ENCODE data around the gene AMPD2.

The AMPD2 gene

DNA sequence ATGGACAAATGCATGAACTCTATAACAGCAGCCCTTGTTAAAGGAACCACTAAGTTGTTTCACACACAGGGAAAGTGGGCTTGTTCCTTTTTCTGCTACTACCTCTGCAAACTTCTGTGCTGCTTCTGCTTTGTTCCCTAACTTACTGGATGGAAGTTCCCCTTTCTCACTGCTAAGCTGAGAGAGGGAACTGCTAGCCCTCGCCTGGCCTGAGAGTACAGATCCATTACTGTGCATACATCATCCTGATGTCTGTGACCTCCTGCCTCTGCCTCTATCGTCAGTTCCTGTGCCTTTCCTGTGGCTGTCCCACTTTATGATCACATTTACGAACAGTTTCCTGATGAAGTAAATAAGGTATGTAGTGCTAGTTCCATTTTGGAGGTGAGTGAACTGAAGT, 3.8 kb upstream of the AMPD2 start:
- intact Hi-C loops (cut with DNase I), result no loop called here
- peak in 1 of 10 donors; percentile 71 for DNase-seq

DNA sequence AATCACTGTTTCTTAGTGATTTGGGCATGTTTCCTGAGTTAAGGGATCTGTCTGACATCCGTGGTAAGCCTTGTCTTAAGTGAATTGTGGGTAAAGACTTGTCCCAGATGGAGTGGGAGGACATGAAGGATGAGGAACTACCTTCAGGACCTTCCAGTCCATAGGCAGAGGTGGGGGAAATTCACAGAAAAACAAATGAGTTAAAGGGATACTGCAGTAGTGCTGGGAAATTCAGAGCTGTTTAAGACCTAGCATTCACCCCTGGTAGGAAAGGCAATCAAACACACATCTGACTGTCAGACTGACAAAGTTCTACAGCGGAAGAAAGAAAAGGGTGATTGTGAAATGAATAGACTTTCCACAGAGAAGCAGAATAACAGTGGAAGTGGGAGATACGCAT, 3.2 kb upstream of the AMPD2 start:
- DNase-seq, result no peak
- intact Hi-C loops (cut with DNase I), result no loop called here

DNA sequence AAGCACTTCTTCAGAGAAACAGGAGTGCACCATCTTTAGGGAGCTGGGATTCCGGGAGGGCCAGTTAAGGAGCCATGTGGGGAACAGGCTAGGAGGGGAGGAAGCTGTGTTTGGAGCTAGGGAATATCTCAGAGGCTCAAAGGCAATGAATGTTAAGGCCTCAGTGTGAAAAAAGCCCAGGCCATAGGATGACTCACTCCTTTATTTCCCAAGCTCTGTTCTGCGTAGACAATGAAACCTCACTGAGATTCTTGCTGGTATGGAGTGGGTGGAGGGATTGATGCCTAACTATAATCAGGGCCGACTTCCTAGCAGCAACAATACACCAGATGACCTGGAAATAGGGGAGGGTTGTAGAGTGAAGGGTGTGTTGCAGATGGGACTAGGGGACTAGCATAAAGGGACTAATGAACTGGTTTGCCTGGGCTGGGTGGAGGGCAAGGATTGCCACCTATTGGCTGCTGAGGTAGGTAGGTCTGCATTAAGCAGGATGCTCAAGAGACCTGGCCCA, 2.3 kb upstream of the AMPD2 start:
- DNase-seq, result no peak
- intact Hi-C loops (cut with DNase I), result no loop called here

DNA sequence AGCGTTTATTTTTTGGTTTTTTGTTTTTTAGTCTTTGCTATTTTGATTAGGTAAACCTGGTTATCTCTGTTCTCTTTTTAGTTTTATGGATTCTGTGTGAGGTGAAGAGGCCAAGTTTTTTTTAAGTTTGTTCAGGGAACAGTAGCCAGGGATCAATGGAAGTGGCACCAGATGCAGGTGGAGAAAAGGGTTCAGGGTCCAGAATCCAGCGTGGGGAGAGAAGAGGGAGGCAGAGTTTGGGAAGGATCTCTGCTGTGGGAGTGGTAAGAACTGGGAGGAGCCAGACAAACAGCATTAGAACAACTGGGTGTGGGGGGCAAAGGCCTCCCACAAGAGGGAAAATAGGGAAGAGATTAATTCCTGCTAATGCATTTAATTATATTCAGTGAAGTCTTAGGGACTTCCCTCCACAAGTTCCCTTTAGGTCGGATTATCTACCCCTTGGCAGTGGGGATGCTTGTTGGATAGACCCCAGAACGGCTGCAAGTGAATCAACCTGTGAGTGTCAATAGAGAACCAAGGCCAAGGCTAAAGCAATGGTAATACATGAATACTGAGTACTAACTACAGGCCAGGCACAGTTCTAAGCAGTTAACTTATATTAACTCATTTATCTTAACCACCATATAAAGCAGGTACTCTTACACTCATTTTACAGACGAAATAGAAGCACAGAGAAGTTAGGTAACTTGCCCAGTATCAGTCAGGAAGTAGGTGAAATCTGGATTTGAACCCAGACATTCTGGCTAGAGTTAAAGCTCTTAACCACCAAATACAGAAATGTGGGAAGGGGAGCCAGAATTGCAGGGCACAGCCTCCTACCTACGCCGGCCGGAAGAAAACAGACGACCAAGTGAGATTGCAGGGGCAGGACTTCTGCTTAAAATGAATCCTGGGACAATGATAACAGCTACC, 719 bp upstream of the AMPD2 start:
- no peak for DNase-seq
- intact Hi-C loops (cut with DNase I), result no loop called here

DNA sequence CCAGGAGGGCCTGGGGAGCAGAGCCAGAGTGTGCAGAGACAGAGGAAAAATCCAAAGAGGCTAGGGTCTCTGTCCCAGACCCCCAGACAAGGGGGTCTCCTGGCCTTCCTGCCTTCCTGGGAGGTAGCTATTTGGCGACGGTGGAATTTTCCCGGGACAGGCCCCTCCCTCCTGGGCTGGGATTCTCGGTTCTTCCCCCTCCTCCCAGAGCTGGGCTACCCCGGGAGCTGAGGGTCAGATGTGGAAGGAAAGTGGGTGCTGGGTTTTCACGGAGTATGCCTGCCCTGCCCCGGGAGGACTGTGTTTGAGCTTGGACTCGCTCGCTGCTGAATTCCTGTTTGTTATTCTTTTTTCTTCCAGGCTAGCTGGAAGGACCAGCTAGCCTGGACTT, 759 bp downstream of the AMPD2 start:
- DNase-seq, result peak in 3 of 10 donors; percentile 32 to 91 (median 55)

DNA sequence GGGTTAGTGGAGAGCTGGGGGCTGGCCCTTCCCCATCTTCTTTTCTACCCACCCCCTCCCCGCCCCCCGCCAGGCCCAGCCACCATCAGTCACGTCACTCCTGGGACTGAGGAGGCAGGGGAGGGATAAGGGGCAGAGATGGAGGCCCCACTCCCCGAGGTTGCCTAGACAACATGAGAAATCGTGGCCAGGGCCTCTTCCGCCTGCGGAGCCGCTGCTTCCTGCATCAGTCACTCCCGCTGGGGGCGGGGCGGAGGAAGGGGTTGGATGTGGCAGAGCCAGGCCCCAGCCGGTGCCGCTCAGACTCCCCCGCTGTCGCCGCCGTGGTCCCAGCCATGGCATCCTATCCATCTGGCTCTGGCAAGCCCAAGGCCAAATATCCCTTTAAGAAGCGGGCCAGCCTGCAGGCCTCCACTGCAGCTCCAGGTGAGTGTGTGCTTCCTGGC, 1.2 kb downstream of the AMPD2 start:
- peak; percentile 84 to 99 (median 95) for DNase-seq
- intact Hi-C loops (cut with DNase I), result no loop called here

More for the DNA sequence above, 759 bp downstream of the AMPD2 start:
- intact Hi-C loops (cut with DNase I), result no loop called here

DNA sequence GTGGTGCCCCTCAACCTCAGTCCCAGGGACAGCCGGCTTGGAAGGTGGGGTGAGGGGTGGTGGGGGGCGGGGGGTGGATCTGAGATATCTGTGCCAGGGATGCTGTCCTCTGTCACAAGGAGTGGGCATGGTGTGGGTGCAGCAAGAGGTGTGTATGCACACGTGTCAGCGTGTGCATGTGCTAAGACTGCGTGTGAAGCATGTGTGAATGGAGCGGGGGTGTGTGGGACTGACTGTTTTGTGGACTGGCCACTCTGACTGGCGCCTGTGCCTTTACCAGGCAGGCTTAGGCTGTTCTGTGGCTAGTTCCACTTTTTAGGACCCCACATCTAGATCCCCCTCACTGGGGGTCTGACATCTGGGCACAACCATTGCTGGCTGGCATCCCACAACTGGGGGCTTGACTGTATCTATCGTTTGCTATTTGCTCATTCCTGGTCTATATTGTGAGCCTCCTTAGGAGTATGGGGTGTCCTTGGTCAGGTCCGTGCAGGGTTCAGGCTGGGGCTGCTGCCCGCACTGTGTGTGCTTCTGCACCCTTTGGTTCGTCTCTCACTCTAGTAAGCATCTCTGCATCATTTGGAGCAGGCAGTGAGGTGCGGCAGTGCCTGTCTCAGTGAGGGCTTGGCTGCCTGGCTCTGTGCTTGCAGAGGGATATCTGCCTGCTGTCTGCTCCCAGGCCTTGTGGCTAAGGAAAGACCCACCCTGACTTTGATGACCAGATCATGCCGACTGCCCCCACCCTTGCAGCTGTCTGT, 1.9 kb downstream of the AMPD2 start:
- intact Hi-C loops (cut with DNase I), result no loop called here

DNA sequence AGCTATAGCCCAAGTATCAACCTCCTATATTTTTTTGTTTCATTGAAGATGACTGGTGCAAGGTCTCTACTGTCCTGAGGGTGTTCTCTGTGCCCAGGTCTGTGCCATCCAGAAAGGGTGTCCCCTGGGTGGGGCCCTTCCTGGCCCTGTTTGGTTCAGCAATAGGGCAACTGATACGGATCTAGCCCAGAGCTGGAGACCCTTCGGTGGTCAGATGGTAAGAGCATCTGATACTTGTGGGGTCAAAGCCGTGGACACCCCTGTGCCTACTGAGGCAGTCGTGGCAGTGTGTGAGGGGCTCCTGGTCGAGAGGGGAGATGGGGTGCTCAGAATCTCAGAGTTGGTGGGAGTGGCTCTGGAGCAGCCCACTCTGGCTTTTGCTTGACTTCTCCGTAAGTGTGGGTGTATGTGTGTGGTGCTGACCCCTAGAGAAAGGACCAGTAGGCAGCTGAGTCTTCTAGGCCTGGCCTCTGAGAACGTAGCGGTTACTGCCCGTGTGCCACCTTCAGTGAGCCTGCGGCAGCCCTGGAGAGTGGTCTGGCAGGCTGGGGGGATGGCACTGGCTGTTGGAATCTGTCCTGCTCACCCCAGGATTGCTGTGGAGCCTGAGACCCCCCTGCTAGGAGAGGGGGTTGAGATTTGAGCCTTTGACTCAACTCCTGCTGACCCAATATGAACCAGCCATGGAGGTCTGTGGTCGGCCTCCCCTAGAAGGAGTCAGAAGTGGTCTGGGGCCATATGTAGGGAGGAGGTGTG, 2.7 kb downstream of the AMPD2 start:
- peak in 1 of 10 donors; percentile 53 for DNase-seq
- intact Hi-C loops (cut with DNase I), result no loop called here

More for the DNA sequence above, 1.9 kb downstream of the AMPD2 start:
- peak in 4 of 10 donors; percentile 39 to 91 (median 76) for DNase-seq

DNA sequence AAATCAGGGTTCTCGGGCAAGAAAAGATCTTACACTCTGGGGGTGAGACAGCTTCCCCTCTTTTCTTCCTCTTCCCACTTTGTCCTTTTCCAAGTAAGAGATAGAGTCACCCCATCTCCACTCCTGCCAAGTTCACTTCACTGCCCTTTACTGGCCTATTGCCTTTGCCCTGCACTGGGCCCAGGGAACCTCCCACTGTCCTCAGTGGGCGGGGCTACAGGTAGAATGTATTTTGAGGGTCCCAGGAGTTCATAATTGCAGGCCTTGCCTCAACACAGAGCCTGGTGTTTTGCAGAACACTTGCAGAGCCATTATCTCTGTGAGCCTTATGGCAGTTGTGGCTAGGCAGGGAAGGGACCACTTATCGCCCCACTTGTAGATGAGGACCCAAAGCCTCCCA, 3.3 kb downstream of the AMPD2 start:
- DNase-seq, result no peak
- intact Hi-C loops (cut with DNase I), result no loop called here

DNA sequence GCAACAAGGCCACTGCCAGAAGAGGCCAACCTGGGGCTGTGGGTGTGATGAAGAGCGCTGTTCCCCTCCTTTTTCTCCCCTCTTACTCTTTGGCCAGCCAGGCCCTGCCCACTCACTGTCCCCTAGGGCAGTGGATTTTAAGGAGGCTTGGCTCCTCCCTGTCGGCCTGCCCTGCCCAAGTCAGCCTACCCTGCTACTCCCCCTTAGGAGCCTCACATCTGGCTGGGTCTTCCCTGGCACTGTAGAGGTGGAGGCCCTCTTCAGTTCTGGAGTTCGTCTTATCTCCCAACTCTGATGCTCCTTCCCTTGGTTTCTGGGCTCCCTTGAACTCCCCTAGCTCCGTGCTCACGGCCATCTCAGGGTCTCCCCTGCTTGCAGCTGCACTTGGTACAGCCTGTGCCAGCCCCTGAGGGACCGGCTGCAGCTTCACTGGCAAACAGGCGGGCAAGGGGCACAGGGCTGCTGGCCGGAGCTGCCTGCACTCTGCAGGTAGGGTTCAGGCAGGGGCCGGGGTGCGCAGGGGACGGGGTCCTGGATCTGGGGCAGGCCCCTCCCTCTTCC, 4.0 kb downstream of the AMPD2 start:
- intact Hi-C loops (cut with DNase I), result no loop called here
- peak in 5 of 10 donors; percentile 53 to 93 (median 88) for DNase-seq

DNA sequence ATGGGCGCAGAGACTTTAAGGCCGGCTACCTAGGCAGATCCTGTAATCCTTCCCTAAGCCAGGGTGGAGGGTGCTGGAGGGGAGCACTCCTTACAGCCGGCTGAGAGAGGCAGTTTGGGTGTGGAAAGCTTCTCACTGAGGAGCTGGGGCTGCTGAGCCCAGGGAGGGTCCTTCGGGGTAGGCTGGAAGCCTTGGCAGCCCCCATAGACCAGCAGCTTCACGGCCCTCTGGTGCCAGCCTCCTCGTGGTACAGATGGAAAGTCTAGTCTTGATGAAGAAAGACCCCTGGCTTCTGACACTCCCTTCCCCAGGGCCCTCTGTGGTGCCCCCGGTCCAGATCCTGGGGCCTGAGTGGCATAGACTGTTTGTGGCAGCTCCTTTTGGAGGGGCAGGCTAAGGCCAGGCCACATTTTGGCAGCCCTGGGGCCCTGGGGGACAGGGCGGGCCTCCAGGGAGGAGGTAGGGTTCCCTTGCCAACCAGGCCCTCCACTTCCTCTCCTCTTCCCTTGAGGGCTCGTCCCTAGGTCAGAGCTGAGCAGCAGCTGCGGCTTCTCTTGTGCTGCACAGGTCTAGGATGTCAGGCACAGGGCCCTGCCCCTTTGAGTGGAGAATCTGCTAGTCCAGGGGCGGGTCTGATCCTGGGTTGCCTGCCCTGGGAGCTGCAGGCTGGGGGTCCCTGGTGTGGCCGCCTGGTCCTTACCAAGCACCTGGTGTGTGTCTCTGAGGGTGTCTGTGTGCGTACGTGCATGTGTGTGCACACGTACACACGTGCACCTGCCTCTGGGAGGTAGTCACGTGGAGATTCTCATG, 4.8 kb downstream of the AMPD2 start:
- peak in 1 of 10 donors; percentile 74 for DNase-seq
- intact Hi-C loops (cut with DNase I), result no loop called here

DNA sequence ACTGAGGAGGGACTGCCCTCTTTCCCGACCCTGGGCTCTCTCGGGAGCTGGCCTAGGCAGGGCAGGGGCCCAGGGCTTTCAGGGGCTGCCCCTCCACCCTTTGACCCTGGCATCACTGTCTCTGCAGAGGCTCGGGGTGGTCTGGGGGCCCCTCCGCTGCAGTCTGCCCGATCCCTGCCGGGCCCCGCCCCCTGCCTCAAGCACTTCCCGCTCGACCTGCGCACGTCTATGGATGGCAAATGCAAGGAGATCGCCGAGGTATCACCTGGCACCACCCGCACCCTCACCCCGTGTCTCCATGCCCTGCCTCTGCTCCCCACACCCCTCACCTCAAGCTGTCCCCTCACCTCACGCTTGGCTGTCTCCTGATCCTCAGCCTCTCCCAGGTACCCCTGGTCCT, 5.5 kb downstream of the AMPD2 start:
- intact Hi-C loops (cut with DNase I), result no loop called here

DNA sequence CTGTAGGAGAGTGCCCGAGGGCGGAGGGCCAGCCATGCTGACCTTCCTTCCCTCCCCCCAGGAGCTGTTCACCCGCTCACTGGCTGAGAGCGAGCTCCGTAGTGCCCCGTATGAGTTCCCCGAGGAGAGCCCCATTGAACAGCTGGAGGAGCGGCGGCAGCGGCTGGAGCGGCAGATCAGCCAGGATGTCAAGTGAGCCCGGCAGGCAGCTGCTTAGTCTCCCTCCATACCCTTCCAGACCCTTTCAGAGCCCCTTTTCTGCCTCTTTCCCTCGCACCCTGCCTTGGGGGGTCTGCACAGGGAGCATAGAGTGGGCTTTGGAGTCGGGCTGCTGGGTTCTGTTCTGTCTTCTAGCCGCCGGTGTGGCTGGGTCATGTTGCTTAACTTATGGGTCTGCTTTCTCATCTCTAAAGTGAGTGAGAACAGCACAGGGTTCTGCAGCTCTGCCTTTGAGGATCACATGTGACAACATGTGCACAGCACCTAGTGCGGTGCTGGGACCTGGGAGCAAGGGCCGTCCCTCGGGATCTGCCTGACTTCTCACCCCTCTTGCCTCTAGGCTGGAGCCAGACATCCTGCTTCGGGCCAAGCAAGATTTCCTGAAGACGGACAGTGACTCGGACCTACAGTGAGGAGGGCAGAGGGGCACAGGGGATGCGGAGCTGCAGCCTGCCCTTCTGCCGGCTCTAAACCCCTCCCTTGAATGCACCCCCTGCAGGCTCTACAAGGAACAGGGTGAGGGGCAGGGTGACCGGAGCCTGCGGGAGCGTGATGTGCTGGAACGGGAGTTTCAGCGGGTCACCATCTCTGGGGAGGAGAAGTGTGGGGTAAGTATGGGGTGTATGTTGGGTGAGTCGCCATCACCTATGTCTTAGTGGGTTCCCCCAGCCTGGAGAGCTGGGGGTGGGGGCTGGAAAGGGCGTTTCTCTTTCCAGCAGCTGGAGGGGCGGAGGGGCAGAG, 6.2 kb downstream of the AMPD2 start:
- intact Hi-C loops (cut with DNase I), result no loop called here
- peak in 1 of 10 donors; percentile 65 for DNase-seq

More for the DNA sequence above, 5.5 kb downstream of the AMPD2 start:
- peak in 1 of 10 donors; percentile 59 for DNase-seq

DNA sequence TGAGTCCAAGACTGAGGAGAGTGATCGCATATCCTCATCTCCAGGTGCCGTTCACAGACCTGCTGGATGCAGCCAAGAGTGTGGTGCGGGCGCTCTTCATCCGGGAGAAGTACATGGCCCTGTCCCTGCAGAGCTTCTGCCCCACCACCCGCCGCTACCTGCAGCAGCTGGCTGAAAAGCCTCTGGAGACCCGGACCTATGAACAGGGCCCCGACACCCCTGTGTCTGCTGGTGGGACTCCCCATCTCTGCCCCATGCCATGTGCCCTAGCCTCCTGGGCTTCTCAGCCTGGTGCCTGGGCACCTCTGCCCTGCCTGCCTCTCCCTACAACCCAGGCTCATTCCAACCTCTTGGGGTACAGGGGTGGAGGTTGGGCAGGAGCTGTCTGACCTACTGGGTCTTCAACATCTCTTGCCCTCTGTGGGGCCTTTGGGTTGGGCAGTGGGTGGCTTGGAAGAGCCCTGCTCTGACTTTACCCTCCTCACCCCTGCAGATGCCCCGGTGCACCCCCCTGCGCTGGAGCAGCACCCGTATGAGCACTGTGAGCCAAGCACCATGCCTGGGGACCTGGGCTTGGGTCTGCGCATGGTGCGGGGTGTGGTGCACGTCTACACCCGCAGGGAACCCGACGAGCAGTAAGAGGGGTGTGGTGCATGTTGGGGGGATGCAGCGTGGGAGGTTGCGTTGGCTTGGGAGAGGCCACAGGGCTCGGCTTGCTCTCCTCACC, 7.2 kb downstream of the AMPD2 start:
- intact Hi-C loops (cut with DNase I), result no loop called here
- peak in 1 of 10 donors; percentile 72 for DNase-seq

DNA sequence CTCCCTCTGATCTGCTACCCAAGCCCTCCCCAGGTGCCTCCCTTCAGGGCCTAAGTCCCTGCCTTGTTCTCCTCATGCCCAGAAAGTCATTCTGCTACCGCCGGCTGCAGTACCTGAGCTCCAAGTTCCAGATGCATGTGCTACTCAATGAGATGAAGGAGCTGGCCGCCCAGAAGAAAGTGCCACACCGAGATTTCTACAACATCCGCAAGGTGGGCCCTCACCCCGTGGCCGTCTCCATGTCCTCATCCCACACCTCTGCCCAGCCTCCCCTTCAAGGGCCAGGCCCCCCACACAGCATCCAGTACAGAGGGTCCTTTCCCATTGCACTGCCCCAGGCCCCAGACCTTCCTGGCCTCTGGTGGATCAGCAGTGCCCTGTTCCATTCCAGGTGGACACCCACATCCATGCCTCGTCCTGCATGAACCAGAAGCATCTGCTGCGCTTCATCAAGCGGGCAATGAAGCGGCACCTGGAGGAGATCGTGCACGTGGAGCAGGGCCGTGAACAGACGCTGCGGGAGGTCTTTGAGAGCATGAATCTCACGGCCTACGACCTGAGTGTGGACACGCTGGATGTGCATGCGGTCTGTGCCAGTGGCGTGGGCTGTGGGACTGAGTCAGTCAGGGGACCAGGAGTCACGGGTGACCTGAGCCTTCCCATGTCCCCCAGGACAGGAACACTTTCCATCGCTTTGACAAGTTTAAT, 8.2 kb downstream of the AMPD2 start:
- intact Hi-C loops (cut with DNase I), result no loop called here
- DNase-seq, result peak in 1 of 10 donors; percentile 67

DNA sequence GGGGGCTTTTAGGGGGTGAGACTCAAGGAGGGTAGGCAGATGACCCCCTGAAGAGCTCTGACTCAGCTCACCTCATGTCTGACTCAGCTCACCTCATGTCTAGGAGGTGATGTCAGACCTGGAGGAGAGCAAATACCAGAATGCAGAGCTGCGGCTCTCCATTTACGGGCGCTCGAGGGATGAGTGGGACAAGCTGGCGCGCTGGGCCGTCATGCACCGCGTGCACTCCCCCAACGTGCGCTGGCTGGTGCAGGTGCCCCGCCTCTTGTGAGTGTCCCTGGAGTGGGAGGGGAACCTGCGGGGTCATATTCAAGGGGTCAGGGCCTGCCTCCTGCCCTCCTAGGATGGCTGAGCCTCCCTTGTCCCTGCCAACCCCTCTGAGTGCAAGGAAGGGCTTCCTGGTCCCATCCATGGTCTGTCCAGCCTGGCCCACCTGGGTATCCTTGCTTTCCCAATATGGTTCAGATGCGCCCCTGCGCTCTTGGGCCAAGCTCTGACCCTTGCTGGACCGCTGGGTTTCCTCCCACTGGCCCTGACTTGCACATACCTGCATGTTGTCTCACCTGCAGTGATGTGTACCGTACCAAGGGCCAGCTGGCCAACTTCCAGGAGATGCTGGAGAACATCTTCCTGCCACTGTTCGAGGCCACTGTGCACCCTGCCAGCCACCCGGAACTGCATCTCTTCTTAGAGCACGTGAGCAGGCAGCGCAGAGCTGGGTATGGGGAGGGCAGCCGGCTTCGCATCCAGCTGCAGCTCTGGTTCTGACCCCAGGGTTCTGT, 9.1 kb downstream of the AMPD2 start:
- peak in 1 of 10 donors; percentile 77 for DNase-seq
- intact Hi-C loops (cut with DNase I), result no loop called here
